Eye (tissue), 1 donor: ENCODE measurements around the gene GALNT1.

ENCODE experiments used
- DNase-seq: peaks from one replicate; pipeline ENCODE4 v3.0.0-alpha.2; 2015

Gene GALNT1

GRCh38 chr18:35682281-35682867 lies 100.8 kb downstream of the GALNT1 start:
- DNase-seq: no peak

- no peak for DNase-seq
Observed at GRCh38 chr18:35683021-35683420, 101.5 kb downstream of the GALNT1 start.

GRCh38 chr18:35688757-35689156 lies 107.2 kb downstream of the GALNT1 start:
- no peak for DNase-seq

GRCh38 chr18:35689728-35690127 lies 108.2 kb downstream of the GALNT1 start:
- DNase-seq: no peak

GRCh38 chr18:35691625-35692024 lies 110.1 kb downstream of the GALNT1 start:
- DNase-seq: no peak

GRCh38 chr18:35692866-35693265 lies 111.3 kb downstream of the GALNT1 start:
- DNase-seq: no peak

- no peak for DNase-seq
Observed at GRCh38 chr18:35693829-35694228, 112.3 kb downstream of the GALNT1 start.

GRCh38 chr18:35694808-35695207 lies 113.3 kb downstream of the GALNT1 start:
- no peak for DNase-seq

GRCh38 chr18:35695384-35695783 lies 113.8 kb downstream of the GALNT1 start:
- DNase-seq: no peak

- no peak for DNase-seq
Observed at GRCh38 chr18:35695803-35696202, 114.3 kb downstream of the GALNT1 start.

- no peak for DNase-seq
Observed at GRCh38 chr18:35696307-35696706, 114.8 kb downstream of the GALNT1 start.

- DNase-seq: no peak
Observed at GRCh38 chr18:35697869-35698268, 116.3 kb downstream of the GALNT1 start.

- DNase-seq: no peak
Observed at GRCh38 chr18:35703043-35703688, 121.6 kb downstream of the GALNT1 start.

GRCh38 chr18:35705988-35706387 lies 124.4 kb downstream of the GALNT1 start:
- no peak for DNase-seq

GRCh38 chr18:35707247-35707646 lies 125.7 kb downstream of the GALNT1 start:
- DNase-seq: no peak

GRCh38 chr18:35707674-35708073 lies 126.1 kb downstream of the GALNT1 start:
- no peak for DNase-seq

- DNase-seq: no peak
Observed at GRCh38 chr18:35710581-35710980, 129.0 kb downstream of the GALNT1 start.

GRCh38 chr18:35711227-35711626 lies 129.7 kb downstream of the GALNT1 start:
- no peak for DNase-seq

- DNase-seq: no peak
Observed at GRCh38 chr18:35713545-35713944, 132.0 kb downstream of the GALNT1 start.

- DNase-seq: no peak
Observed at GRCh38 chr18:35714539-35714938, 133.0 kb downstream of the GALNT1 start.

GRCh38 chr18:35715139-35715538 lies 133.6 kb downstream of the GALNT1 start:
- DNase-seq: no peak

- DNase-seq: no peak
Observed at GRCh38 chr18:35716169-35716831, 134.8 kb downstream of the GALNT1 start.

- no peak for DNase-seq
Observed at GRCh38 chr18:35717182-35717581, 135.6 kb downstream of the GALNT1 start.

GRCh38 chr18:35721431-35722081 lies 140.0 kb downstream of the GALNT1 start:
- no peak for DNase-seq
